Stimulated activated CD8-positive, alpha-beta memory T cell treated with anti-CD3 and anti-CD28 coated beads, Interleukin-7, amount 100 ng/mL, for 4 hours (primary cell): ENCODE data around the gene DLK2.

Source experiments
- DNase-seq, 2 donors: peaks; one replicate each; pipeline ENCODE4 v3.0.0-alpha.2; 2020; ENCODE audit warnings: low read depth in 2 of 2

Gene DLK2

DNA sequence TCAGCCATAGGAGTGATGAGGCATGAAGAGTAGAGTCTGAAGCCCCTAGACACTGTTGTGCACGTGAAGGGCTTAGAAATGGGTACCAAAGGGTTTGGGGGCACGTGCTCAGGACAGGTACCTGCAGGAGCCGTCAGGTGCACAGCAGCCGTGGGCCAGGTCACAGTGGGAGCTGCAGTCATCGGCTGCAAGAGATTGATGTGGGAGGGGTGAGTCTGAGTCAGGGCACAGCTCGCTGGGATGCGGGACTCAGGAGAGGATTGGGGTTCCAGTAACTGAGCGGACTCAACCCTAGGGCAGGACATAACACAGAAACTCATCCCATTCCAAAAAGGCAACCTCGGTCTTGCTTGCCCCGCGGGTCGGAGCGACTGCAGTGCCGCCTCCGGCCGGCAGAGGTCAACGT, 1.1 kb downstream of the DLK2 start:
- DNase-seq, result peak; percentile 40 to 45

DNA sequence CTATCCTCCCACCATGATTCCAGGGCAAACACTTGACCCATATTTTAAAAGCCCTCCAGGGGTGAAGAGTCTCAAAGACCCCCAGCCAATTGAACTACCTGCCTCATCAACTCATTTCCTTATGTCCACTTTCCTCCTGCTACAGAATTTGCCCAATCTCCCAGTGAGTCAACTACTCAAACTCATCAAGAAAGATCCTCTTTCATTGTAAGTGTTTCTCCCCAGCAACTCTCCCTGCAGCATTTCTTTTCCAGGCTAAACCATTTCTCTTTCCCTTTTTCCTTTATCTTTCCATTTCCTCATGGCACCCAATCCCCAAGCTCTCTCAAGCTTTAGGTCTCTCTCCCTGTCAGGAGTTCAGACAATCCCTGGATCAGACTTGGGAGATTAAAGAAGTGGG, 1.5 kb downstream of the DLK2 start:
- no peak for DNase-seq

DNA sequence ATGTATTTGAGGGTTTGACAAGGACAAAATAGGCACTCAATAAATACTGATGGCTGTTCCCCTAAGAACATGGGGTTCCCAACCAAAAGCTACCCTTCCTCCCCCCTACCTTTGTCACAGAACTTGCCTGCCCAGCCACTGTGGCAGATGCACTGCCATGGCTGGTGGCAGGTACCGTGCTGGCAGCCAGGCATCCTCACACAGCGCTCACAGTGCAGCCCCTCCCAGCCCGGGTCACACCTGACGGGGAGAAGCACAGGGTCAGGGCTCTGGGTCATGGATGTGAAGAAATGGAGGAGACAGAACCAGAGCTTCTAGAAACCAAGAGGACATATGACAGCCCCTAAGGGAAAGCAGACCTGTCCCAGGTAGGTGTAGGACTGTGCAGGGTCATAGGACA, 2.5 kb downstream of the DLK2 start:
- no peak for DNase-seq

DNA sequence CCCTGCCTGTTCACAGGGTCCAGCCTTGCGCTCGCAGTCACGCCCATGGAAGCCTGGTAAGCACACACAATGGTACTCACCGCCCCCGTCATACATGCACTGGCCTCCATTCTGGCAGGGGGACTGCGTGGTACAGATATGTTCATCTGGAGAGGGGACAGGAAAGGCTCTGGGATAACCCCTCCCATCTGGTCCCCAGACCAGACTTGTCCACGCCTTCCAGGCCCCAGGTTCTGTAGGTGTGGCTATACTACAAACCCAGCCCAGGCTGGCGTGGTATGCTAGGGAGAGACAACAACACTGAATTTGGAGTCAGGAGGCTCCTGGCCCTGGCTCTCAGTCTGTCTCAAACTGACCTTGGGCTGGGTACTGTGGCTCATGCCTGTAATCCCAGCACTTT, 3.4 kb downstream of the DLK2 start:
- DNase-seq, result no peak

DNA sequence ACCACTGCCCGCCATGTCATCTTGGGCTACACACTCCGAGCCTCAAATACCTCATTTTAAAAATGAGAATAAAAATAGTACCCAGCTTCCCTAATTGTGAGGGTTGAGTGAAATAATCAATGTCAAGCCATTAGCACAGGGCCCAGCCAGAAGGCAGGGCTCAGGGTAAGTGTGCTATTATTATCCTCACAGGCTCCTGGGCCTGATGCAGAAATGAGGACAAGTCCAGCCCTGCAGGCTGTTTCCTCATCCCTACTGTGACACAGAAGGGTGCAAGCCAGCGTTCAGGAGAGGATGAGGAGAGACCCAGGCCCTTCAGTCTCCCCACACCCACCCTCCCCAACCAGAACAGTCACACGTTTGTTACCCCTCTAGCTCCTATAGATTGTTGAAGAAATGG, 4.0 kb downstream of the DLK2 start:
- DNase-seq, result no peak

DNA sequence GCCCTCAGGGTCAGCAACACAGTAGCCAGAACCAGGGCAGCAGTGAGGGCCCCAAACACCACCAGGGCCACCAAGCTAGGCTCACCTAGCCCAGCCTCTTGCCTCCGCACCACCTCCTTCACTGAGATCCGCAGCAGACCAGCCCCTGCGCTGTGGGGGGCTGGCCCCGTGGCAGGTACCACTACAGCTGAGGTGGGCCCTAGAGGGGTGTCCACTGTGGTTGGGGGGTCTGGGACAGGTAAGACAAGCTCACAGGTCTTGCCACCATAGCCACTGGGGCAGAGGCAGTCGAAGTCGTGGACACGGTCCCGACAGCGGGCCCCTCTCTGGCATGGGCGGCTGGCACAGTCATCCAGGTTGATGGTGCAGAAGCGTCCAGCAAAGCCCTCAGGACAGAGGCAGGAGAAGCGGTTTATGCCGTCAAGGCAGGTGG, 4.6 kb downstream of the DLK2 start:
- no peak for DNase-seq

DNA sequence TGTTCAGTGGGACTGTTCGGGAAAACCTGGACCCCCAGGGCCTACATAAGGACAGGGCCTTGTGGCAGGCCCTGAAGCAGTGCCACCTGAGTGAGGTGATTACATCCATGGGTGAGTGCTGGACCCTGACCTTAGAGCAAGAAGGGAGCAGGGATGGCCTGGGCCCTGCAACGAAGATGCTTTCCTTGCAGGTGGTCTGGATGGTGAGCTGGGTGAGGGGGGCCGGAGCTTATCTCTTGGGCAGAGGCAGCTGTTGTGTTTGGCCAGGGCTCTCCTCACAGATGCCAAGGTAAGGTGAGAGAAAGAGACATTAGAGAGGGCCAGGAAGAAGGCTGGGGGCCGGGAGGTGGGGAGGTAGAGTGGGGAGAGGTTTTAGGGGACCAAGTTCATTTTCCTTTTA, 6.4 kb downstream of the DLK2 start:
- DNase-seq, result no peak

DNA sequence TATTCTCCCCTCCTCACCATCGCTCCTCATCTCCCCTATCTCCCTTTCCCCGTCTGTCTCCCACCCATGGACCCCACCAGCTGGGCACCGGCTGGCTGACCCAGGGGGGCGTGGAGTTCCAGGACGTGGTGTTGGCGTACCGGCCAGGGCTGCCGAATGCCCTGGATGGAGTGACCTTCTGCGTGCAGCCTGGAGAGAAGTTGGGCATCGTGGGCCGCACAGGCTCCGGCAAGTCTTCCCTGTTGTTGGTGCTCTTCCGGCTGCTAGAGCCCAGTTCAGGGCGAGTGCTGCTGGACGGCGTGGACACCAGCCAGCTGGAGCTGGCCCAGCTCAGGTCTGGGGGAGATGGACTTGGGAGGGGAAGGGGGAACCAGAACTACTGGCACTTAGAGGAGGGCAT, 7.7 kb downstream of the DLK2 start:
- no peak for DNase-seq

DNA sequence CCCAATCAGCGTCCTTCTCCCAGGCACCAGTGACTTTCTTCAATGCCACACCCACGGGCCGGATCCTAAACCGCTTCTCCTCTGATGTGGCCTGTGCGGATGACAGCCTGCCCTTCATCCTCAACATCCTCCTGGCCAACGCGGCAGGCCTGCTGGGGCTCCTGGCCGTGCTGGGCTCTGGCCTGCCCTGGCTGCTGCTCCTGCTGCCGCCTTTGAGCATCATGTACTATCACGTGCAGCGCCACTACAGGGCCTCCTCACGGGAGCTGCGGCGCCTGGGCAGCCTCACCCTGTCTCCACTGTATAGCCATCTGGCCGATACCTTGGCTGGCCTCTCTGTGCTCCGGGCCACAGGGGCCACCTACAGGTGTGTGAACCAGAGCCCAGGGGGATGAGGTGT, 9.8 kb downstream of the DLK2 start:
- no peak for DNase-seq

DNA sequence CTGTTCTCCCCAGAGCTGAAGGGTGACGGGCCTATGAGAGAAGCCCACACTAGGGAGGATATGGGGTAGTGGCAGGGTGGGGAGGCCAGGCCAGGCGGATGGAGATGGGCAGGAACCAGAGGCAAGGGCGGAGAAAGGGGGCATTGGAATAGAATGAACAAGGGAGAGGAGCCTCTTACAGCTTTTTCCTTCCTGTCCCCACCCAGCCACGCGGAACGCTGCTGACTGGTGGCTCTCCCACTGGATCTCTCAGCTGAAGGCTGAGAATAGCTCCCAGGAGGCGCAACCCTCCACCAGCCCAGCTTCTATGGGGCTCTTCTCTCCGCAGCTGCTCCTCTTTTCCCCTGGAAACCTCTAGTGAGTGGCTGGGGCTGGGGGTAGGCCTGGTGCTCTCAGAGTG, 10.8 kb downstream of the DLK2 start:
- DNase-seq, result no peak

DNA sequence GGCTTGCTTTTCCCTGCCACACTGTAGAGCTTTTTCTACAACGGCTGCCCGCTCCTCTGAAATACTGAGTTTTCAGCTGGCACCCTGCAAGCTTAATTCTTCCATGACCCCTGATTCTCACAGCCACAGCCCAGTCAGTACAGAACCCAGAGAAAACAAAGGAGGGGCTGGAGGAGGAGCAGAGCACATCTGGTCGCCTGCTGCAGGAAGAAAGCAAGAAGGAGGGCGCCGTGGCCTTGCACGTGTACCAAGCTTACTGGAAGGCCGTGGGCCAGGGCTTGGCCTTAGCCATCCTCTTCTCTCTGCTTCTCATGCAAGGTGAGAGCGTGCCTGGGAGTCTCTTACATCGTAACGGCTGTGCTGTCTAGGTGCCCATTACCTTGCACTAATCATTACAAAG, 11.3 kb downstream of the DLK2 start:
- DNase-seq, result no peak

DNA sequence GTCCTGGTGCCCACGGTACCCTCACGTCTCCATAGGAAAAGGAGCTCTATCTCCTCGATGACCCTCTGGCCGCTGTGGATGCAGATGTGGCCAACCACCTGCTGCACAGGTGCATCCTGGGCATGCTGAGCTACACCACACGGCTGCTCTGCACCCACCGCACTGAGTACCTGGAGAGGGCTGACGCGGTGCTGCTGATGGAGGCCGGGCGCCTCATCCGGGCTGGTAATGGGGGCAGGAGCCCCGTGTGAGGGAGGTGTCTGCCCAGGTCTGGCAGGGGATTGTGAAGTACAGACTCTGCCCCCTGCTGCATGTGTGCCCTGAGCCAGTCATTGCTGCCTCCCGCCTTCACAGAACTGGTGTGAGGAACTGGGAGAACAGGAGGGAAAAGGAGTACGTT, 12.4 kb downstream of the DLK2 start:
- no peak for DNase-seq

DNA sequence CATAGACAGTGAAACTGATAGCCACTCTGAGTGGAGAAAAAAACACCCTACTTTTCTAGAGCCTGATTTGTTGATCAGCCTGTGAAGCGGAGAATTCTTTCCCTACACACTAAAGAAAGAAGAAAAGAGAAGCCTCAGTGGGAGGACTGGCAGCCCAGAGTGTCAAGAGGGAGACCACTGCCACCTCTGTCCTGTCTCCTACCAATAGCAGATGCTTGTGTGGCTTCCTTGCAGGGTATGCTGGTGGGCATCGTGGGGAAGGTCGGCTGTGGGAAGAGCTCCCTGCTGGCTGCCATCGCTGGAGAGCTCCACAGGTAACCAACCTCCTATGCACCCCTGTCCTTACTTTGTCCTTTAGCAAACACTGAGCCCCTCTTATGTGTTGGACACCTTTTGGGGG, 17.6 kb downstream of the DLK2 start:
- DNase-seq, result no peak

DNA sequence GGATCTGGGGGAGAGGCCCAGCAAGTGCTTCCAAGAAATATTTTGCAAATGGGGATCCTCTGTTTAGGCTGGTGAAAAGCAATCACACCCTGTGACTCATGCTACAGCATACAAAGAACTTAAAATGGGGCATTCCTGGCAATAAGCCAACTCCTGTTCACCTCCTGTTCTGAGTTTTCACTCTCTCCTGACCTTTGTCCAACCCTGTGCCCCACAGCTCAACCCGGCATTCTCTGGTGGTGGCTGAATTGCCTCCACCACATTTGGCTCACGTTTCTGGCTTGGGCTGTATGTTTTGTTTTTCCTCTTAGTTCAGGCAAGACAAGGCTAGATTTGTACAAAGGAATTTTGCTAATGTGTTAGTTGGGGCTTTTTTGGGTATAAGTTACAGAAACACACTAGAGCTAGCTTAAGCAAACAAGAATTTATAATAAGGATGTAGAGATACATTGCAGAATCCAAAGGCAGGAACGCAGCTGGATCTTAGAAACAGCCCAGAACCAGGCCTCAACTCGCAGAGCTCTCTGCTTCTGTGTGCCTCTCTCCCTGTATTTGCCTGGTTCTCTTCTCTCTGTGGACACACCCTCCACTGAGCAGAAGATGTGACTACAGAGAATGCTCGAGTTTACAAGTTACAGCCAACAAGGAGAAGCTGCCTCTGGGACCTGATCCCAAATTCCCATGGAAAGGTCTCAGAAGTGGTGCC, 18.6 kb downstream of the DLK2 start:
- DNase-seq, result no peak

DNA sequence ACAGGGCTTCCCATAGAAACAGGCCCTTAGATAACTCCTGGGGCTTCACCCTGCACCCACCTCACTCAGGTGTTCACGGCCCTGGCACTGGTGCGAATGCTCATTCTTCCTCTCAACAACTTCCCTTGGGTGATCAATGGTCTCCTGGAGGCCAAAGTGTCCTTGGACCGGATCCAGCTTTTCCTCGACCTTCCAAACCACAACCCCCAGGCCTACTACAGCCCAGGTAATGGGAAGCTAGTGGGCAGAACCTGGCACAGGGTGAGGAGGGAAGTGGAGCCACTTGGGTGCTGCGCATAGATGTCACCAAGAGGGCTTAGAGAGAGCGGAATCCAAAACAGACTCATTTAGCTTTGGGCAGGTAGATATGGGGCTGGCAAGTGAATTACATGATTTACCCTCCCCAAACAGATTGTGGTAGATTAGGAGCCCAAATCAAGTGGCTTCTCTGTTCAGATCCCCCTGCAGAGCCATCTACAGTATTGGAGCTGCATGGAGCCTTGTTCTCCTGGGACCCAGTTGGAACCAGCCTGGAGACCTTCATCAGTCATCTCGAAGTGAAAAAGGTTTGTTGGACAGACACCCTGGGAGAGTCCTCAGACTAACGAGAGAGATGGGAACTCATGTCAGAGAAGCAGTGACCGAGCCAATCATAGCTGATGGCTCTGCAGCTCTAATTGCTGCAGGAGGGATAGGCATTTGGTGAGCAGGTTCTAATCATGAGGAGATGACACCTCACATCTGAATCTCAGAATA, 19.5 kb downstream of the DLK2 start:
- DNase-seq, result no peak

DNA sequence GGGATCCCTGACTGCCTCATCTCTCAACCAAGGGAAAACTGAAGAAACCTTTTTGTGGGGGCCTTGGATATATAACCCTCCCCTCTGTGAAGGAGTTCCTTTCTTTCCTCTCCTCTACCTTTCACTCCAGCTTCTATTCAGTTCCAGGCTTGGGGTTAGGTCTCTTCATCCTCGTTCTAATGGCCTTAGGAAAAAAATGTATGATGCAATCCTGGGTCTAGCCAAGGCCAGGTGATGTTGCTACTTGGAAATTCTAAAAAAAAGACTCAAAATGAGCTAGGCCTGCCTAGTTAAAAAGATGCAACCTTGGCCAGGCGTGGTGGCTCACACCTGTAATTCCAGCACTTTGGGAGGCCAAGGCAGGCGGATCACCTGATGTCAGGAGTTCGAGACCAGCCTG, 20.4 kb downstream of the DLK2 start:
- DNase-seq, result no peak

DNA sequence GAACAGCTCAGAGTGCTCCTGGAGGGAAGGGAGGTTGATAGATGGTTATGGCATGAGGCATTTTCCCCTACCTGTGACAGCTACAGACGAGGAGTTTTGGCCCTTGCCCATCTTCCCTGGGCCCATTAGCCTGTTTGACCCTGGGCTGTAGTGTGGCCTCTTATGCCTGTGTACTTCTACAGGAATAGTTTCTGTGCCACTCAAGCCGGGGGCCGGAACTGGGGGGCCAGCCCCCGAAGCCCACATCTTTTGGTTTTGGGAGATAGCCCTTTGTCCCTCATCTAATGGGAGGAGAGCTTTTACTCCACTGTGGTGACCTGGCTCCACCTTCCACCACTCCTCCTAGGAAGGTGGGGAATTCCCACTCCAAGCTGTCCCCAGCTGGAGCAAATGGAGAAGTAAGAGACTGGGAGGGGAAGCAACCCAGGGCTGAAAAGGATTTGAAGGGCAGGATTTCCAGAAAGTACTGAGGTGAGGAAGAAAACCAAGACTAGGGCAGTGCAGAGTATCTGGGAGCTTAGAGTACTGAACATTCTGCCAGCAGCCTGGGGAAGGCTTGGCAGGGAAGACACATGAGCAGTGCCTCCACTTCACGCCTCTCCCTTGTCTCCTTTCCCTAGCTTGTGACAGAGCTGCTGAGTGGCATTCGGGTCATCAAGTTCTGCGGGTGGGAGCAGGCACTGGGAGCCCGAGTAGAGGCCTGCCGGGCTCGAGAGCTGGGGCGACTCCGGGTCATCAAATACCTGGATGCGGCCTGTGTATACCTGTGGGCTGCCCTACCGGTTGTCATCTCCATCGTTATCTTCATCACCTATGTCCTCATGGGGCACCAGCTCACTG, 21.1 kb downstream of the DLK2 start:
- no peak for DNase-seq

DNA sequence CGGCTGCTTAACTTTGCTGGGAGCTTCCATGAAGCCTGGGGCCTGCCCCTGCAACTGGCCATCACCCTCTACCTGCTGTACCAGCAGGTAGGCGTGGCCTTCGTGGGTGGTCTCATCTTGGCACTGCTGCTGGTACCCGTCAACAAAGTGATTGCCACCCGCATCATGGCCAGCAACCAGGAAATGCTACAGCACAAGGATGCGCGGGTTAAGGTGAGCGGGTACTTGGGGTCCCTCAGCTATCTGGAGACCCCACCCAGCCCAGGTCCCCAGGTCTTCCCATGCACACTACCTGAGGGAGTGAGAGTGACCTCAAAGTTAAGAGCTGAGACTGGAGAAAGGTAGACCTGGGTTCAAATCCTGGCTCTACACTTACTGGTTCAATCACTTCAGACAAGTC, 22.2 kb downstream of the DLK2 start:
- DNase-seq, result no peak

DNA sequence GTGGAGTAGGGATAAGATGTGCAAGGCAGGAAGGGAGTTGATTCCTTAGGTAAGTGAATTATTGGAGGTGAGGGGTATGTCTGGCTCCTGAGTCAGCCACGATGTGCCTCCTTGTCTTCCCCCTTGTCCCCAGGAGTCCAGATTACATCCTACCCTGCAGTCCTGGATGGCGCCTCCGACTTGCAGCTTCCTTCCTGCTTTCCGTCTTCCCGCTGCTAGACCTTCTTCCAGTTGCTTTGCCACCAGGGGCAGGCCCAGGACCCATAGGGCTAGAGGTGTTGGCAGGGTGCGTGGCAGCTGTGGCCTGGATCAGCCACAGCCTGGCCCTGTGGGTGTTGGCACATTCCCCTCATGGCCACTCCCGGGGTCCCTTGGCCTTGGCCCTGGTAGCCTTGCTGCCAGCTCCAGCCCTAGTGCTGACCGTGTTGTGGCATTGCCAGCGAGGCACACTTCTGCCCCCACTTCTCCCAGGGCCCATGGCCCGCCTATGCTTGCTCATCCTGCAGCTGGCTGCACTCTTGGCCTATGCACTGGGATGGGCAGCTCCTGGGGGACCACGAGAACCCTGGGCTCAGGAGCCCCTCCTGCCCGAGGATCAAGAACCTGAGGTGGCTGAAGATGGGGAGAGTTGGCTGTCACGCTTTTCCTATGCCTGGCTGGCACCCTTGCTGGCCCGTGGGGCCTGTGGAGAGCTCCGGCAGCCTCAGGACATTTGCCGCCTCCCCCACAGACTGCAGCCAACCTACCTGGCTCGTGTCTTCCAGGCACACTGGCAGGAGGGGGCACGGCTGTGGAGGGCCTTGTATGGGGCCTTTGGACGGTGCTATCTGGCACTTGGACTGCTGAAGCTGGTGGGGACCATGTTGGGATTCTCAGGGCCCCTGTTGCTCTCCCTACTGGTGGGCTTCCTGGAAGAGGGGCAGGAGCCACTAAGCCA, 23.1 kb downstream of the DLK2 start:
- no peak for DNase-seq

DNA sequence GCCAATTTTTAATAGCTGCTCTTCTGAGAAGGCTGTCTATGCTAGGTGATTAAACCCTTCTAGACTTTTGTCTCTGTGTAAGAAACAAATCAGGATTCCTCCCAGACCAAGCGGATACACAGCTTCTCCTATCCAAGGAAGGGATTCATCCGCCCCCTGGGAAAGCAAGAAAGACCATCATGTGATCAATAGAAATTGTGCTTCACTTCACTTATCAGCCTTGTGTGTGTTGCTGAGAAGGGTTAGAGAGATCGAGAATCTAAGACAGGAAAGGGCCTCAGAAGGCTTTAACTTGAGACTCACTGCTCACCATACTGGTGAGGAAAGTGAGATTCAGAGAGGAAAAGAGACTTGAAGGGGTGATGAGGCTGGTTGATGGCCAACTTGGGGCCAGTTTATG, 26.5 kb downstream of the DLK2 start:
- no peak for DNase-seq

DNA sequence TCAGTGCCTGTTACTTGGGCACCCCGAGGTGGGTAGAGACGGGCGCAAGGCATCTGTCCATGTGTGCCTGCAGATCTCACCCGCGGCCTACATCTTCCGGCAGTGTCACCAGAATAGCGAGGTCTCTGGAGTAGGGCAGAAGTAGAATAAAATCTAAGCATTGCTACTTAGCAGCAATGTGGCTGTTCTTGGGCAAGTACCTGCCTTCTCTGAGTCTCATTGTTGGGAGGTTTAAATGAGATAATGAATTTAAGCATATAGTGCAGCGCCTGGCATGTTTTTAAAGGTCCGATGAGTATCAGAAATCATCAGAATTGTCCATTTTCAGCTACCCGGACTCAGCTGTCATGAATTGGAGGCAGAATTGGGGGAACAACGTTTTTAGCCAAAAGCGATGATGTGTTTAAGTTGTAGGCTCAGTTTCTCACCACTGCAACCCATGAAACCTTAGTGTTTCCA, 27.2 kb downstream of the DLK2 start:
- DNase-seq, result no peak
